Suprapubic skin (tissue), 4 donors: ENCODE data around the gene DNAH2.

Source experiments
- CTCF ChIP-seq, 2 donors: fragments of 200-600 bp in 1 of 2; fragments of 450-650 bp in 1 of 2; sonication (generic) in 1 of 2; IDR thresholded peaks; one replicate each; pipeline ENCODE4 v1.5.1; 2016 to 2019; ENCODE audit warnings: antibody characterized with exemption in 2 of 2, mild to moderate bottlenecking in 1 of 2, moderate library complexity in 1 of 2
- POLR2A ChIP-seq, 2 donors: fragments of 450-650 bp; IDR thresholded peaks; one replicate each; pipeline ENCODE4 v1.6.1; 2017; ENCODE audit warnings: antibody characterized with exemption in 2 of 2, mild to moderate bottlenecking in 2 of 2, moderate library complexity in 2 of 2
- POLR2AphosphoS5 ChIP-seq, 3 donors: sonication (generic); formaldehyde crosslinking; IDR thresholded peaks; one replicate each; pipeline ENCODE4 v1.6.1; 2017; ENCODE audit warnings: antibody characterized with exemption in 3 of 3

GRCh38 chr17:7816926-7817642 lies 99.5 kb downstream of the DNAH2 start:
- no peak for TF ChIP-seq CTCF (IDR thresholded peaks at IDR 0.05)
- no peak for TF ChIP-seq POLR2A (IDR thresholded peaks at IDR 0.05)
- TF ChIP-seq POLR2AphosphoS5 (IDR thresholded peaks at IDR 0.05): no peak
